ENCODE data around the gene GFRA3.

Gene GFRA3

GRCh38 chr5:138246822-138247221, 27.6 kb downstream of the GFRA3 start:
- DNase-seq (ENCODE audit: low spot score): no peak

- no peak for DNase-seq (ENCODE audit: low spot score)
These were observed 28.1 kb downstream of the GFRA3 start for GRCh38 chr5:138246334-138246733.

- DNase-seq (ENCODE audit: low spot score): no peak
These were observed 28.7 kb downstream of the GFRA3 start for GRCh38 chr5:138245717-138246116.

GRCh38 chr5:138243794-138244193, 30.6 kb downstream of the GFRA3 start:
- no peak for DNase-seq (ENCODE audit: low spot score)

GRCh38 chr5:138241688-138242571, 32.5 kb downstream of the GFRA3 start:
- no peak for DNase-seq (ENCODE audit: low spot score)

GRCh38 chr5:138240650-138241385, 33.6 kb downstream of the GFRA3 start:
- DNase-seq (ENCODE audit: low spot score): no peak

GRCh38 chr5:138238034-138238433, 36.4 kb downstream of the GFRA3 start:
- no peak for DNase-seq (ENCODE audit: low spot score)

- DNase-seq (ENCODE audit: low spot score): no peak
These were observed 39.8 kb downstream of the GFRA3 start for GRCh38 chr5:138234651-138235050.

- peak; percentile 22 for DNase-seq (ENCODE audit: low spot score)
These were observed 41.1 kb downstream of the GFRA3 start for GRCh38 chr5:138233280-138233679.

- no peak for DNase-seq (ENCODE audit: low spot score)
These were observed 43.3 kb downstream of the GFRA3 start for GRCh38 chr5:138230981-138231589.

GRCh38 chr5:138230261-138230660, 44.2 kb downstream of the GFRA3 start:
- no peak for DNase-seq (ENCODE audit: low spot score)

GRCh38 chr5:138229387-138229786, 45.0 kb downstream of the GFRA3 start:
- DNase-seq (ENCODE audit: low spot score): no peak

GRCh38 chr5:138226910-138227309, 47.5 kb downstream of the GFRA3 start:
- peak; percentile 41 for DNase-seq (ENCODE audit: low spot score)

- DNase-seq (ENCODE audit: low spot score): no peak
These were observed 49.7 kb downstream of the GFRA3 start for GRCh38 chr5:138224712-138225111.

GRCh38 chr5:138223532-138223931, 50.9 kb downstream of the GFRA3 start:
- no peak for DNase-seq (ENCODE audit: low spot score)

GRCh38 chr5:138216799-138217198, 57.6 kb downstream of the GFRA3 start:
- no peak for DNase-seq (ENCODE audit: low spot score)

- DNase-seq (ENCODE audit: low spot score): peak; percentile 99
These were observed 61.0 kb downstream of the GFRA3 start, which contains the start of gene CDC23 for GRCh38 chr5:138213161-138214029. Gene CDC23, minus strand, starts transcription at chr5:138213323. Its CDS starts 11 bp downstream, at chr5:138213312.

GRCh38 chr5:138212828-138213160, 61.6 kb downstream of the GFRA3 start:
- no peak for DNase-seq (ENCODE audit: low spot score)

GRCh38 chr5:138210985-138211384, 63.4 kb downstream of the GFRA3 start:
- no peak for DNase-seq (ENCODE audit: low spot score)
